ENCODE measurements around the gene REV3L. TPM values are rescaled to one million over a fixed set of nuclear protein-coding genes. Genes with fewer than 3 reads are reported as not detected.

REV3L gene
- total and polyA plus RNA-seq, 2 of the 13 experiments (the other 11 are each of a cell fraction or from before 2014, with no cell fraction given), result 12.8 to 31.3 TPM

DNA sequence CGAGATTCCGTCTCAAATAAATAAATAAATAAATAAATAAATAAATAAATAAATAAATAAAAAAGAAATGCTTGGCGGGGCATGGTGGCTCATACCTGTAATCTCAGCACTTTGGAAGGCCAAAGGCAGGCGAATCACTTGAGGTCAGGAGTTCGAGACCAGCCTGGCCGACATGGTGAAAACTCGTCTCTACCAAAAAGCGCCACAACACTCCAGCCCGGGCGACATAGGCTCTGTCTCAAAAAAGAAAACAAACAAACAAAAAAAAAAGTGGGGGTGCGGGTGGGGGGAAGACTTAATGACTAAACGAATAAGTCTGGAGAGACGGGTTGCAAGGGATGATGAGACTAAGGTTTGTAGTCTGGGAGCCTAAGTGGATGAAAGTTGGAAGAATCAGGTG lies 225.0 kb downstream of the REV3L start:
- peak overlapping the region; percentile 88; the same call in 1 of the 2 replicates for H3K4me2 ChIP-seq (ENCODE audit: low read depth, low read length)
- TF ChIP-seq ZNF770 (CRISPR knock-in tag; IDR thresholded peaks at IDR 0.05) (no peak), ETV6 (CRISPR knock-in tag; conservative IDR thresholded peaks at IDR 0.05) (no peak), KAT8 (CRISPR knock-in tag; IDR thresholded peaks at IDR 0.05) (no peak), ISL2 (CRISPR knock-in tag; IDR thresholded peaks at IDR 0.05) (no peak), SETDB1 (CRISPR knock-in tag; IDR thresholded peaks at IDR 0.05; ENCODE audit: borderline replicate concordance) (no peak), NFKBIZ (CRISPR knock-in tag; IDR thresholded peaks at IDR 0.05) (no peak), JUND (CRISPR knock-in tag; IDR thresholded peaks at IDR 0.05) (no peak), CBX5 (CRISPR knock-in tag; IDR thresholded peaks at IDR 0.05; ENCODE audit: borderline replicate concordance) (no peak), ZNF333 (CRISPR knock-in tag; IDR thresholded peaks at IDR 0.05; ENCODE audit: borderline replicate concordance) (no peak), ZNF317 (CRISPR knock-in tag; IDR thresholded peaks at IDR 0.05) (no peak), AGO1 (IDR thresholded peaks at IDR 0.05; ENCODE audit: low read depth, low read length, poor library complexity, severe bottlenecking) (no peak), ZNF432 (CRISPR knock-in tag; IDR thresholded peaks at IDR 0.05; ENCODE audit: borderline replicate concordance) (no peak), IRF9 (CRISPR knock-in tag; IDR thresholded peaks at IDR 0.05; ENCODE audit: borderline replicate concordance) (no peak), NFAT5 (CRISPR knock-in tag; IDR thresholded peaks at IDR 0.05) (no peak)
- TF ChIP-seq, protein P1, sequence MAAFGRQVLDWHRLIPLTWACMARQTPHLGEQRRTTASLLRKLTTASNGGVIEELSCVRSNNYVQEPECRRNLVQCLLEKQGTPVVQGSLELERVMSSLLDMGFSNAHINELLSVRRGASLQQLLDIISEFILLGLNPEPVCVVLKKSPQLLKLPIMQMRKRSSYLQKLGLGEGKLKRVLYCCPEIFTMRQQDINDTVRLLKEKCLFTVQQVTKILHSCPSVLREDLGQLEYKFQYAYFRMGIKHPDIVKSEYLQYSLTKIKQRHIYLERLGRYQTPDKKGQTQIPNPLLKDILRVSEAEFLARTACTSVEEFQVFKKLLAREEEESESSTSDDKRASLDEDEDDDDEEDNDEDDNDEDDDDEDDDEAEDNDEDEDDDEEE (CRISPR knock-in tag; IDR thresholded peaks at IDR 0.05), result no peak
- TF ChIP-seq, protein P2, sequence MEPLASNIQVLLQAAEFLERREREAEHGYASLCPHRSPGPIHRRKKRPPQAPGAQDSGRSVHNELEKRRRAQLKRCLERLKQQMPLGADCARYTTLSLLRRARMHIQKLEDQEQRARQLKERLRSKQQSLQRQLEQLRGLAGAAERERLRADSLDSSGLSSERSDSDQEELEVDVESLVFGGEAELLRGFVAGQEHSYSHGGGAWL (CRISPR knock-in tag; IDR thresholded peaks at IDR 0.05), result no peak

More for the DNA sequence above, 225.0 kb downstream of the REV3L start:
- ChIA-PET CTCF (ENCODE audit: low intra/inter-chr PET ratio, low total read pairs) (no interaction called here), POLR2A (no interaction called here)
- BruUV-seq (replicated peaks), result no TSS peak
- H4K20me1 ChIP-seq (ENCODE audit: insufficient read depth, low read length), result no peaks in the 10 kb centered on the region
- DNase-seq (ENCODE audit: low spot score) (no peak), ATAC-seq (no peak), FAIRE-seq (no peak)
- H3K27ac ChIP-seq (ENCODE audit: extremely low read length, insufficient read depth, low read length), result no peak overlapping the region
- intact Hi-C loops (cut with micrococcal nuclease; ENCODE audit: unreplicated experiment) (loop anchor here (5.0 kb wide), 1 partner anchor 171 kb away; the partner anchor contains the start of gene SLC16A10), in situ Hi-C loops (cut with HindIII; ENCODE audit: extremely low pct_ligation_motif_present, low pct_unique_long_range_greater_than_20kb) (no loop called here)
- 0 out of 5 replicates have a peak, but pooled peaks cover 0 to 6% of the 10 kb centered on the region in 2 experiments for H3K36me3 ChIP-seq (replicated peaks in 1 of 2; ENCODE audit: control insufficient read depth in 1 of 2, insufficient read depth in 2 of 2, low read length in 2 of 2)
- no peak overlapping the region for H3K9ac ChIP-seq (ENCODE audit: insufficient read depth, low read depth, low read length)
- peaks cover 45% of the 10 kb centered on the region for H3K4me1 ChIP-seq (ENCODE audit: insufficient read depth, low read length)
- no peaks in the 10 kb centered on the region for H3K9me3 ChIP-seq (ENCODE audit: low read length)
- WGBS (ENCODE audit: low lambda C conversion rate), result 90% methylated on average over 13 of the region's 13 CpGs
- H3K4me3 ChIP-seq (replicated peaks in 1 of 3; ENCODE audit: insufficient read depth in 1 of 3, low read depth in 2 of 3, low read length in 3 of 3), result no peak overlapping the region
- no peak overlapping the region for H2AFZ ChIP-seq (ENCODE audit: low read length)
- no peaks in the 10 kb centered on the region for H3K27me3 ChIP-seq (ENCODE audit: control insufficient read depth in 1 of 2, insufficient read depth in 2 of 2, low read length in 2 of 2)
- peaks cover 16% of the 10 kb centered on the region for H3K79me2 ChIP-seq (ENCODE audit: insufficient read depth, low read length)

Measured in HepG2 (cell line).